H1 (cell line): ENCODE measurements around the gene NME4. TPM values are rescaled to one million over a fixed set of nuclear protein-coding genes. Genes with fewer than 3 reads are reported as not detected.

Experiments used
- CEBPB ChIP-seq: IDR thresholded peaks from 2 replicates; pipeline ENCODE4 v1.6.1; 2012; ENCODE audit warnings: low read depth, low read length
- CHD1 ChIP-seq: IDR thresholded peaks from 2 replicates; pipeline ENCODE4 v1.6.1; 2012; ENCODE audit warnings: low read depth, low read length, improper control_type of control experiment
- FOSL1 ChIP-seq: IDR thresholded peaks from 2 replicates; pipeline ENCODE4 v1.6.1; 2011; ENCODE audit warnings: mild to moderate bottlenecking, low read depth, low read length, moderate library complexity; ENCODE audit not compliant: insufficient read depth
- GTF2F1 ChIP-seq: IDR thresholded peaks from 2 replicates; pipeline ENCODE4 v1.6.1; 2012; ENCODE audit warnings: low read depth, low read length, improper control_type of control experiment, borderline replicate concordance
- POLR2AphosphoS5 ChIP-seq: IDR thresholded peaks from 2 replicates; pipeline ENCODE4 v1.6.1; 2011; ENCODE audit warnings: low read depth, low read length
- RAD21 ChIP-seq, 2 experiments: IDR thresholded peaks in 1 of 2; conservative IDR thresholded peaks in 1 of 2; 2 replicates each; pipeline ENCODE4 v1.6.1; 2011; ENCODE audit warnings: low read depth in 2 of 2, low read length in 2 of 2, improper control_type of control experiment in 1 of 2, inconsistent platforms in 1 of 2, mild to moderate bottlenecking in 1 of 2, moderate library complexity in 1 of 2
- RXRA ChIP-seq: IDR thresholded peaks from 2 replicates; pipeline ENCODE4 v1.6.1; 2011; ENCODE audit warnings: low read depth, mild to moderate bottlenecking, low read length, moderate library complexity; ENCODE audit not compliant: insufficient read depth
- SIRT6 ChIP-seq: IDR thresholded peaks from one replicate; pipeline ENCODE4 v1.7.1; 2012; ENCODE audit warnings: low read length, inconsistent platforms
- TBP ChIP-seq: IDR thresholded peaks from 2 replicates; pipeline ENCODE4 v1.6.1; 2011; ENCODE audit warnings: low read depth, low read length, improper control_type of control experiment
- ZNF274 ChIP-seq: IDR thresholded peaks from 2 replicates; pipeline ENCODE4 v1.7.0; 2012; ENCODE audit warnings: low read length, borderline replicate concordance; ENCODE audit errors: extremely low read depth
- polyA plus RNA-seq, 7 experiments: library from polyadenylated mRNA; depleted of rRNA in 3 of 7; stranded (reverse) in 5 of 7; unstranded in 2 of 7; fragments of >200 nt in 5 of 7; fragments of 200-250 nt in 2 of 7; gene quantifications; 1 replicate in 5 of 7; 2 replicates in 1 of 7; 4 replicates in 1 of 7; pipeline versions ENCODE4 v1.2.1 to v1.2.3, GENCODE V29; 2011 to 2013; ENCODE audit warnings: missing spikeins in 2 of 7, mixed read lengths in 2 of 7
- total RNA-seq: library from RNA; stranded (reverse); fragmentation: NEBNext Ultra II Directional; extraction: Animal tissue kit (Norgen Biotek cat#: 25700); gene quantifications from 2 replicates; pipeline ENCODE4 v1.2.1, GENCODE V29; 2021

Gene NME4
- total and polyA plus RNA-seq, 2 of the 8 experiments (the other 6 are each of a cell fraction or from before 2014, with no cell fraction given): 408 to 863 TPM

DNA sequence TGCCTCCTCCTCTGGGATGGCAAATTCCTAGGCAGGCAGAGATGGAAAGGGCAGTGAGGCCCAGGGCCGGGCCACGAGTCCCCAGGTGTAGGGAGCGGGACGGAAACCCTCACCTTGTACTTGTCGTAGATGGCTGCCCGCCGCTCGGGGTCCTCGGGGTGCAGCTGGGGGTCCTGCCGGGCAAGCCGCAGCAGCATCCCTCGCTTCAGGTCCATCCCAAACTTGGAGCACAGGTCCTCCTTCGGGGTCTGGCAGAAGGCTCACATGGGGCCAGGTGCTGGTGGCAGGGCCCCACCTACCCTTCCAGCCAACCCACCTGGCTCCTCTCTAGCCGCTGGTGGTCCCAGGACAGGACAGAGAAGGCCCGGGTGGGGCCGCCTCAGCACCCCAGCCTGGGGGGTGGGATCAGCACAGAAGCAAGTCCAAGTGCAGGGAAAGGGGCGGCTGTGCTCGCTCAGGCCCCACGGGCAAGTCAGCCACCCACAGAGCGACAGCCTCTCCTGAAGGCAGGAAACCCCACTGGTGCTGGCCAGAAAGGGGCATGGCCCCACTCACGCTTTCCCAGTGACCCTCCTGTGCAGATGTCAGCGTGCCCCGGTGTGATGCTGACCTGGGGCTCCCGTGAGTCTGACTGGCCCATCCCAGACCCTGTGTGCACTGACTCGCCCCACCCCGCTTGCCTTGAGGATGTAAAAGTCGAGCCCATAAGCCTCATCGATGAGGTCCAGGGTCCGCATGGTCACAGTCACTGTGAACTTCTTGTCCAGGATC, 28.4 kb upstream of the NME4 start (continued):
- no peak for TF ChIP-seq RAD21 (IDR thresholded peaks at IDR 0.05 in 1 of 2, conservative IDR thresholded peaks at IDR 0.05 in 1 of 2; ENCODE audit: low read depth in 2 of 2, low read length in 2 of 2)
- no peak for TF ChIP-seq SIRT6
- TF ChIP-seq RXRA: no peak
- no peak for TF ChIP-seq ZNF274
- no peak for TF ChIP-seq CHD1
- TF ChIP-seq CEBPB: no peak
- no peak for TF ChIP-seq FOSL1
- TF ChIP-seq GTF2F1: no peak
- no peak for TF ChIP-seq TBP
- no peak for TF ChIP-seq POLR2AphosphoS5
